GM23338 (cell line): Measurements from ENCODE around the gene WFDC12. TPM values are rescaled to one million over a fixed set of nuclear protein-coding genes. Genes with fewer than 3 reads are reported as not detected.

Source experiments
- ATAC-seq: fragments of 200-7000 bp; cut with Tn5 transposase; 3 replicates; pipeline ENCODE4 v1.9.1; 2020
- DNase-seq: peaks from one replicate; pipeline ENCODE4 v3.0.0-alpha.2; 2015; ENCODE audit warnings: low spot score
- H2AFZ ChIP-seq: fragments of 200-600 bp; sonication (generic); 2 replicates; pipeline ENCODE4 v1.8.0; 2016; ENCODE audit warnings: antibody characterized with exemption, mild to moderate bottlenecking, moderate library complexity
- H3F3A ChIP-seq: fragments of 200-600 bp; sonication (generic); replicated peaks from 2 replicates; pipeline ENCODE4 v1.8.0; 2017; ENCODE audit warnings: antibody characterized with exemption, mixed run types, low read depth
- H3K27ac ChIP-seq: fragments of 200-600 bp; sonication (generic); 2 replicates; pipeline ENCODE4 v1.6.1; 2016; ENCODE audit warnings: low read depth
- H3K27me3 ChIP-seq: fragments of 200-600 bp; sonication (generic); 2 replicates; pipeline ENCODE4 v1.8.0; 2016; ENCODE audit warnings: mild to moderate bottlenecking, mixed run types, moderate library complexity; ENCODE audit not compliant: insufficient read depth
- H3K36me3 ChIP-seq: fragments of 200-600 bp; sonication (generic); 2 replicates; pipeline ENCODE4 v1.8.0; 2016; ENCODE audit warnings: mild to moderate bottlenecking; ENCODE audit not compliant: insufficient read depth
- H3K4me1 ChIP-seq: fragments of 200-600 bp; sonication (generic); 2 replicates; pipeline ENCODE4 v1.8.0; 2016; ENCODE audit warnings: mild to moderate bottlenecking, moderate library complexity; ENCODE audit not compliant: insufficient read depth
- H3K4me2 ChIP-seq: fragments of 200-600 bp; sonication (generic); 2 replicates; pipeline ENCODE4 v1.7.1; 2017; ENCODE audit warnings: mixed run types
- H3K4me3 ChIP-seq: fragments of 200-600 bp; sonication (generic); 2 replicates; pipeline ENCODE4 v1.6.1; 2016; ENCODE audit warnings: mixed run types
- H3K79me2 ChIP-seq: fragments of 200-600 bp; sonication (generic); replicated peaks from 2 replicates; pipeline ENCODE4 v1.8.0; 2017; ENCODE audit warnings: mild to moderate bottlenecking; ENCODE audit not compliant: insufficient read depth
- H3K9me2 ChIP-seq: fragments of 200-600 bp; sonication (generic); 2 replicates; pipeline ENCODE4 v1.8.0; 2017; ENCODE audit not compliant: insufficient read depth
- H4K20me1 ChIP-seq: fragments of 200-600 bp; sonication (generic); replicated peaks from 2 replicates; pipeline ENCODE4 v1.8.0; 2017; ENCODE audit warnings: mild to moderate bottlenecking; ENCODE audit not compliant: insufficient read depth
- H3K27ac Mint-ChIP-seq: 2 replicates; pipeline ENCODE4 v1.8.0; 2020; ENCODE audit warnings: inconsistent platforms, mild to moderate bottlenecking, moderate library complexity, mixed read lengths
- H3K27me3 Mint-ChIP-seq: 3 replicates; pipeline ENCODE4 v1.8.0; 2022; ENCODE audit warnings: low read depth, mild to moderate bottlenecking, moderate library complexity, mixed read lengths, inconsistent platforms; ENCODE audit not compliant: insufficient read depth, poor library complexity
- H3K36me3 Mint-ChIP-seq: 3 replicates; pipeline ENCODE4 v1.8.0; 2021; ENCODE audit warnings: low read depth, mild to moderate bottlenecking, inconsistent platforms, moderate library complexity, mixed read lengths
- H3K4me1 Mint-ChIP-seq: 3 replicates; pipeline ENCODE4 v1.8.0; 2020; ENCODE audit warnings: mild to moderate bottlenecking, inconsistent platforms, mixed read lengths
- H3K4me3 Mint-ChIP-seq: 3 replicates; pipeline ENCODE4 v1.8.0; 2021; ENCODE audit warnings: moderate library complexity, mild to moderate bottlenecking, inconsistent platforms, mixed read lengths
- H3K9me3 Mint-ChIP-seq: 3 replicates; pipeline ENCODE4 v1.8.0; 2020; ENCODE audit warnings: moderate library complexity, mild to moderate bottlenecking, inconsistent platforms, mixed read lengths
- CREB1 ChIP-seq: fragments of 250-450 bp; sonication (Bioruptor Pico); IDR thresholded peaks from 2 replicates; pipeline ENCODE4 v1.5.0; 2020; ENCODE audit warnings: low read depth, mild to moderate bottlenecking, moderate library complexity
- CTCF ChIP-seq, 2 experiments: fragments of 200-600 bp in 1 of 2; sonication (generic) in 1 of 2; conservative IDR thresholded peaks; 2 replicates each; pipeline versions ENCODE4 v1.5.1 to v1.6.1; 2016 to 2017; ENCODE audit warnings: antibody characterized with exemption in 2 of 2, low read depth in 2 of 2, mild to moderate bottlenecking in 2 of 2, moderate library complexity in 1 of 2
- ETS1 ChIP-seq: IDR thresholded peaks from 2 replicates; pipeline ENCODE4 v1.6.1; 2016; ENCODE audit warnings: antibody characterized with exemption
- EZH2 ChIP-seq: fragments of 200-600 bp; sonication (generic); IDR thresholded peaks from one replicate; pipeline ENCODE4 v1.8.0; 2017; ENCODE audit warnings: antibody characterized with exemption, mild to moderate bottlenecking, low read depth; ENCODE audit not compliant: unreplicated experiment
- EZH2phosphoT487 ChIP-seq: fragments of 200-600 bp; sonication (generic); IDR thresholded peaks from one replicate; pipeline ENCODE4 v1.8.1; 2018; ENCODE audit warnings: antibody characterized with exemption; ENCODE audit not compliant: unreplicated experiment
- JUNB ChIP-seq: IDR thresholded peaks from one replicate; pipeline ENCODE4 v1.6.1; 2016; ENCODE audit warnings: antibody characterized with exemption; ENCODE audit not compliant: unreplicated experiment
- NANOG ChIP-seq: IDR thresholded peaks from 2 replicates; pipeline ENCODE4 v1.6.1; 2016; ENCODE audit warnings: antibody characterized with exemption, borderline replicate concordance
- REST ChIP-seq: IDR thresholded peaks from one replicate; pipeline ENCODE4 v1.6.1; 2018; ENCODE audit warnings: antibody characterized with exemption; ENCODE audit not compliant: unreplicated experiment
- ZNF114 ChIP-seq: fragments of 250-450 bp; sonication (Bioruptor Pico); IDR thresholded peaks from 2 replicates; pipeline ENCODE4 v1.5.0; 2020; ENCODE audit warnings: mild to moderate bottlenecking, moderate library complexity
- ZNF331 ChIP-seq: fragments of 250-450 bp; sonication (Bioruptor Pico); IDR thresholded peaks from 2 replicates; pipeline ENCODE4 v1.5.0; 2020; ENCODE audit warnings: low read depth, mild to moderate bottlenecking, moderate library complexity
- polyA plus RNA-seq: library from polyadenylated mRNA; unstranded; fragments of >200 nt; fragmentation: Nextera tagmentation; extraction: Ambion mirVana; gene quantifications from 2 replicates; pipeline ENCODE4 v1.2.1, GENCODE V29; 2016
- total RNA-seq: library from RNA; depleted of rRNA; stranded (reverse); fragments of >200 nt; shearing (Covaris generic); gene quantifications from 2 replicates; pipeline ENCODE4 v1.2.3, GENCODE V29; 2014

WFDC12 gene
- total and polyA plus RNA-seq, 2 experiments from 2014 or later: not detected

GRCh38 chr20:45082468-45082867, 41.8 kb downstream of the WFDC12 start:
- Histone ChIP-seq H3K79me2 (no peaks in the 10 kb centered on the region), H3K27ac (no peak overlapping the region), H3K4me2 (no peak overlapping the region), H3K27me3 (no peaks in the 10 kb centered on the region), H2AFZ (no peak overlapping the region), H3K9me2 (no peaks in the 10 kb centered on the region; the same call in 1 of the 2 replicates), H3K4me1 (no peaks in the 10 kb centered on the region), H4K20me1 (no peaks in the 10 kb centered on the region), H3K4me3 (no peak overlapping the region), H3K36me3 (no peaks in the 10 kb centered on the region; the same call in none of the 2 replicates), H3F3A (no peaks in the 10 kb centered on the region)
- H3K36me3 Mint-ChIP-seq: peaks cover 37% of the 10 kb centered on the region
- no peak for TF ChIP-seq JUNB
- TF ChIP-seq ETS1: no peak
- no peak for TF ChIP-seq NANOG
- TF ChIP-seq CREB1 (CRISPR knock-in tag): no peak
- TF ChIP-seq EZH2: no peak
- no peak for TF ChIP-seq REST
- TF ChIP-seq EZH2phosphoT487: no peak
- TF ChIP-seq ZNF114 (CRISPR knock-in tag): no peak
- TF ChIP-seq CTCF (conservative IDR thresholded peaks at IDR 0.05; ENCODE audit: low read depth in 2 of 2): no peak
- no peak for TF ChIP-seq ZNF331 (CRISPR knock-in tag)
- H3K4me3 Mint-ChIP-seq: no peak overlapping the region
- no peak overlapping the region for H3K27ac Mint-ChIP-seq
- H3K4me1 Mint-ChIP-seq: peaks cover 2% of the 10 kb centered on the region
- H3K27me3 Mint-ChIP-seq: peaks cover 2% of the 10 kb centered on the region
- peaks cover 8% of the 10 kb centered on the region; the same call in 2 of the 3 replicates for H3K9me3 Mint-ChIP-seq
- ATAC-seq (no peak), DNase-seq (no peak)
